ENCODE data around the gene PRKCZ. TPM values are rescaled to one million over a fixed set of nuclear protein-coding genes. Genes with fewer than 3 reads are reported as not detected.

Gene PRKCZ
- total and polyA plus RNA-seq, 2 of the 4 experiments (the other 2 are of a cell fraction): 2.0 to 3.5 TPM

GRCh38 chr1:2213576-2214505 lies 163.6 kb downstream of the PRKCZ start (continued):
- TF ChIP-seq ELK1 (IDR thresholded peaks at IDR 0.05; ENCODE audit: borderline replicate concordance, low read depth, low read length): no peak
- no peak for TF ChIP-seq CHD1 (IDR thresholded peaks at IDR 0.05; ENCODE audit: low read depth, low read length)
- peak; percentile 90 for TF ChIP-seq MAZ (IDR thresholded peaks at IDR 0.05; ENCODE audit: borderline replicate concordance, low read depth, low read length)
- TF ChIP-seq MAFK (IDR thresholded peaks at IDR 0.05; ENCODE audit: low read depth, low read length): no peak
